K562 (cell line): ENCODE data around the gene PDIA3. TPM values are rescaled to one million over a fixed set of nuclear protein-coding genes. Genes with fewer than 3 reads are reported as not detected.
A peak's percentile ranks its signal among the peaks of the same experiment; 100 is the strongest.

Experiments
- ELF2 ChIP-seq: fragments of 250-450 bp; sonication (Bioruptor Pico); IDR thresholded peaks from 2 replicates; pipeline ENCODE4 v1.5.0; 2021; ENCODE audit warnings: mild to moderate bottlenecking
- MLX ChIP-seq, 2 experiments: fragments of 450-650 bp in 1 of 2; sonication (generic) in 1 of 2; formaldehyde crosslinking; conservative IDR thresholded peaks; 2 replicates each; pipeline versions ENCODE4 v1.4.0 to v1.8.1; 2020 to 2022; ENCODE audit warnings: mild to moderate bottlenecking in 1 of 2, missing genetic modification reagents in 1 of 2
- MYC ChIP-seq, 2 experiments: fragments of 250-450 bp in 1 of 2; sonication (Bioruptor Pico) in 1 of 2; IDR thresholded peaks; 2 replicates each; pipeline versions ENCODE4 v1.5.1 to v1.6.1; 2012 to 2021; ENCODE audit warnings: low read depth in 2 of 2, borderline replicate concordance in 1 of 2, improper control_type of control experiment in 1 of 2, low read length in 1 of 2, mild to moderate bottlenecking in 1 of 2, moderate library complexity in 1 of 2
- PHTF2 ChIP-seq: fragments of 250-450 bp; sonication (Bioruptor Pico); IDR thresholded peaks from 2 replicates; pipeline ENCODE4 v1.5.0; 2021; ENCODE audit warnings: mild to moderate bottlenecking
- RBM22 ChIP-seq: fragments of 200-400 bp; formaldehyde crosslinking; IDR thresholded peaks from 2 replicates; pipeline ENCODE4 v1.6.1; 2018; ENCODE audit warnings: low read length, low read depth; ENCODE audit not compliant: poor library complexity, severe bottlenecking
- REST ChIP-seq, 2 experiments: fragments of 450-650 bp; formaldehyde crosslinking in 1 of 2; IDR thresholded peaks; 2 replicates each; pipeline versions ENCODE4 v1.4.0 to v1.6.1; 2014 to 2020; ENCODE audit warnings: mild to moderate bottlenecking in 2 of 2, borderline replicate concordance in 1 of 2, low read depth in 1 of 2
- SETDB1 ChIP-seq: IDR thresholded peaks from one replicate; pipeline ENCODE4 v1.6.1; 2012; ENCODE audit warnings: low read length, control low read depth, inconsistent platforms
- ZNF239 ChIP-seq: fragments of 250-450 bp; sonication (Bioruptor Pico); IDR thresholded peaks from 2 replicates; pipeline ENCODE4 v1.4.0; 2020; ENCODE audit warnings: mild to moderate bottlenecking
- ZNF407 ChIP-seq: fragments of 450-650 bp; IDR thresholded peaks from 2 replicates; pipeline ENCODE4 v1.6.1; 2016; ENCODE audit warnings: low read depth
- polyA plus RNA-seq, 8 experiments: library from polyadenylated mRNA; depleted of rRNA in 4 of 8; stranded (reverse) in 5 of 8; unstranded in 3 of 8; fragments of >200 nt; fragmentation: Nextera tagmentation in 2 of 8; fragmentation: Illumina TruSeq in 1 of 8; extraction: Ambion mirVana in 2 of 8; extraction: Trizol in 1 of 8; gene quantifications; 2 replicates each; pipeline versions ENCODE4 v1.2.1 to v1.2.3, GENCODE V29; 2011 to 2014; ENCODE audit warnings: inconsistent platforms in 1 of 8, missing spikeins in 1 of 8
- total RNA-seq, 7 experiments: library from RNA; depleted of rRNA in 6 of 7; stranded (reverse); fragments of >200 nt in 6 of 7; fragmentation: Illumina TruSeq in 2 of 7; extraction: Trizol in 2 of 7; gene quantifications; 2 replicates each; pipeline versions ENCODE4 v1.2.1 to v1.2.3, GENCODE V29; 2011 to 2021; ENCODE audit warnings: low replicate concordance in 1 of 7

The PDIA3 gene
- total and polyA plus RNA-seq, 9 of the 15 experiments (the other 6 are each of a cell fraction or from before 2014, with no cell fraction given) = 13.5 to 386 (median 149) TPM

- TF ChIP-seq RBM22 (peak; percentile 61), MLX (CRISPR knock-in tag; conservative IDR thresholded peaks at IDR 0.05) (no peak), ZNF239 (CRISPR knock-in tag) (no peak), MYC (IDR thresholded peaks at IDR 0.05; ENCODE audit: low read depth, low read length) (no peak), MYC (CRISPR knock-in tag; IDR thresholded peaks at IDR 0.05; ENCODE audit: borderline replicate concordance, low read depth) (no peak), REST (IDR thresholded peaks at IDR 0.05; ENCODE audit: borderline replicate concordance) (no peak), REST (CRISPR knock-in tag; IDR thresholded peaks at IDR 0.05; ENCODE audit: low read depth) (no peak), SETDB1 (no peak), PHTF2 (CRISPR knock-in tag) (no peak), ELF2 (no peak), ZNF407 (no peak)
Measured at GRCh38 chr15:43792761-43793476, 46.7 kb downstream of the PDIA3 start (continued).
